Stimulated activated naive CD4-positive, alpha-beta T cell (primary cell): ENCODE data around the gene XPNPEP3.
"Not testable (repeated sequence)": the region's sequence is repeated elsewhere in the genome, so short reads cannot be mapped to it uniquely, and the experiment has no call there.

Experiments used
- DNase-seq, 6 experiments: peaks; one replicate each; lab custom pipeline; 2025; lab: John Stamatoyannopoulos, UW

Gene XPNPEP3

DNA sequence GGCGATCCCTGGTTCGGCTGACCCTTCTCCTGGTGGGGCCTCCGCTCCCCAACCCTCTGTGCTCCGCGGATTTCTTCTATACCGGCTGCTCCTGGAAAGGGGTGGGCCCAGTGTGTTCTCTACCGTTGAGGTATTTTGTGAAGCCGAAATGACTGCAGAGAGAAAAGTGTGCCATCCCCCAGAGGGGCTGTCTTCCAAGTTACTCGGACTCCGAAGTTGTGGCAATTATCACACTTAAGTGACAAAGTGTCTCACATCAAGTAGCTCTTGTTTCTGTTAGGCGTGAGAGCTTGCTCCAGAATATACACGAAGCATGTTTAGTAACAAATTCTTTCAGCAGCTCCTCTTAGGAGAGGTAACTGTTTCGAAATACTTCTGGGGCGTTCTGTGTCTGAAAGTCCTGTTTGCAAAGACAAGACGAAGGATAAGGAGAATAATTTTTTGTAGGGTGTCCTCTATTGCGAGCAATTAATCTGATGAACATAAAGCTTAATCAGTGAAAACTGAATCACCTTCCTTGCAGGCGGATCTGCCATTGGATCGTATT is 434 bp downstream of the XPNPEP3 start:
- no peak for DNase-seq

DNA sequence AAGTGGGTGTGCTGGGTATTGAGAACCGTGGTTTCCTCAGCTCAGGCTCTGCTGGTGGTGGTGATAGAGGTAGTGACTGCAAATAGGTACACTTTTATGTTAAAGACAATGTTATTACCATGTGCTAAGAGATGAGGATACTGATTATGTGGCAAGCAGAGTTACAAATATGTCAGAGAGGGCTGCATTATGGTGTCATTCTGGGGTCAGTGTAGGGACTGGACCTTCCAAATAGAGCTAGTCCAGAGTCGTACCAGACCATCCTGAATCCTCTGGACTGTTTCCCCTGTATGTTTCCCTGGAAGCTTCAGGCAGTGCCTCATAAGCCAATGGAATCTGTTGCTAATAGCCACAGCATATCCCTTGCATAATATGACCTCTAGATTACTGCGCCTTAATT is 5.1 kb downstream of the XPNPEP3 start, which contains the start of gene DNAJB7:
DNAJB7 (minus strand) TSS at position 101 of the 400 bp plus-strand sequence. CDS start 119 bp downstream, outside the sequence.
- no peak for DNase-seq

- no peak for DNase-seq
Observed at GRCh38 chr22:40862537-40862936, 5.6 kb downstream of the XPNPEP3 start.

- no peak for DNase-seq
Observed at GRCh38 chr22:40867109-40867508, 10.2 kb downstream of the XPNPEP3 start.

GRCh38 chr22:40868379-40868778 is 11.4 kb downstream of the XPNPEP3 start:
- not testable (repeated sequence) for DNase-seq

GRCh38 chr22:40874016-40874415 is 17.1 kb downstream of the XPNPEP3 start:
- DNase-seq = no peak

DNA sequence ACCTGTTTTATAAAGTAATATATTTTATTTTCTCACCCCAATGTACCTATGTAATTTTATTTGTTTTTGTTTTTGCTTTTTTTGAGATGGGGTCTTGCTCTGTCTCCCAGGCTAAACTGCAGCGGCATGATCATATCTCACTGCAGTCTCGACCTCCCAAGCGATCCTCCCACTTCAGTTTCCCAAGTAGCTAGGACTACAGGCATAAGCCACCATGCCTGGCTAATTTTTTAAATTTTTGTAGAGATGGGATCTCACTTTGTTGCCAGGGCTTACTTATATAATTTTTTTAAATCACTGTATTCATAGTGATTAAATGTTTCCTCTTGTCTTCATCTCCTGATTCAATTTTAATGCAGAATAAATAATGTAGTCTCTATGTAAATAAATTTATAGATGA is 18.2 kb downstream of the XPNPEP3 start:
- DNase-seq = no peak

- no peak for DNase-seq
Observed at GRCh38 chr22:40876907-40877306, 20.0 kb downstream of the XPNPEP3 start.

DNA sequence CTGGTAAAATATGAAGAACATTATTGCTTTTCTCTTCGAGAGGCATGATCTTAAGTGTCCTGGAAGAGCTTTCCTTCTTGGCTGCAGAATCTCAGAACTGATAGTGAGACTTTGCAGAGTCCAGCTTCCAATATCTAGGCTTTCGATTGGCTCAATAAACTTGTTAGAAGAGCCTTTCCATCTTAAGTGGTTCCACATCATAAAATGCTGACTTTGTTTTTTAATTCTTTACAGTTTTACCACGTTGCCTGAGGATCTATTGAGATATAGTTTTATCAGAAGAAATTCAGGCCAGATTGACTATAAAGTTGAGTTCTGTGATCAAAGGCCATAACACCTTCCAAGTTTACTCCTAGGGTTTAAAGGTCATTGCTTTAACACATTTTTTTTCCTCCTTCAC is 20.5 kb downstream of the XPNPEP3 start:
- no peak for DNase-seq

DNA sequence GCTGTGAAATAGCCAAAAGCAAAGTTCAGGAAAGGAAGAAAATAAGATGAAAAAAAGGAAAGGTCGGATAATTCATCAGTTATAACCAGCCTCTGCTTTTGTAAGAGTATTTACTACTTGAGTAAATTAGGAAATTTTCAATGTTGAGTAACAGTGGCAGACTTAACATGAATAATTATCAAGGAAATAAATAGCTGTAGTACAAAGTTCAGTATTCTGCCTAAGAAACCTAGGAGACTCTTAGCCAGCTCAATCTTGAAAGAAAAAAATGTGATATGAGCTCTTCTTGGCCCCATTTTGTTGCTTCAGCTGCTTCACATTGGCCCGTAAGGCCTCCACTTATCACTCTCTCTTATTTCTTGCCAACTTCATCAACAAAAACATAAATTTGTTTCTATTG is 22.0 kb downstream of the XPNPEP3 start:
- DNase-seq = no peak

- no peak for DNase-seq
Observed at GRCh38 chr22:40889116-40889515, 32.2 kb downstream of the XPNPEP3 start.

- DNase-seq = no peak
Observed at GRCh38 chr22:40890881-40891280, 33.9 kb downstream of the XPNPEP3 start.

GRCh38 chr22:40894417-40894816 is 37.5 kb downstream of the XPNPEP3 start:
- DNase-seq = no peak

GRCh38 chr22:40898850-40899357 is 42.0 kb downstream of the XPNPEP3 start:
- peak in 3 of 6 experiments; percentile 7 to 45 (median 23) for DNase-seq

DNA sequence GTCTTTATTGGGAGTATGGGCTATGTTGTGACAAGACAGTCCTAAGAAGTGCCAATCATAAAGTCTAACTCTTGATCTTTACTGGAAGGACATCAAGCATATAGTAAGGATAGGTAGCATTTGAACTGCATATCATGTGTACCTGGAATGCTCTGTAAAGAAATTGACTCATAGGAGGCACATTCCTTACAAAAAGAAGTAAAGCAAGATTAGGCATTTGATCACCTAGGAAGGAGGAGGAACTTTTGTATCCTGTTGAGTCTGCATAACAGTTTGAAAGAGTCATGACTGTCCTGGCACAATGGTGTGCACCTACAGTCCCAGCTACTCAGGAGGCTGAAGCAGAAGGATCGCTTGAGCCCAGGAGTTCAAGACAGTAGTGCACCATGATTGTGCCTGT is 47.2 kb downstream of the XPNPEP3 start:
- DNase-seq = no peak

GRCh38 chr22:40908895-40909294 is 51.9 kb downstream of the XPNPEP3 start:
- DNase-seq = no peak

DNA sequence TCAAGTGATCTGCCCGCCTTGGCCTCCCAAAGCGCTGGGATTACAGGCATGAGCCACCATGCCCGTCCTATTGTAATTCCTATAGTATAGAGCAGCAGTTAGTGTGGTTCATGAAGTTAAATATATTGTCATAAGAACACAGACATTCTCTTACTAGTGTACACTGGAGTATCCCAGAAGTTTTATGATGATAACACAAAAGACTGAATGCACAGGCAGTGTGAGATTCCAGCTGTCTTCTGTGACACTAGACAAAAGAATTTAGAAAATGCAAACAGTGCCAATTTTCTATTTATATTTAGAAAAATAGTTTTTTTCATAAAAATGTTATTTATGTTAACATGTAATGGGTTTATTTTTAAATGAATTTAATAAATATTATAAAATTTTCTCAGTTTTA is 54.8 kb downstream of the XPNPEP3 start:
- no peak for DNase-seq

- DNase-seq = not testable (repeated sequence)
Observed at GRCh38 chr22:40912987-40913386, 56.0 kb downstream of the XPNPEP3 start.

DNA sequence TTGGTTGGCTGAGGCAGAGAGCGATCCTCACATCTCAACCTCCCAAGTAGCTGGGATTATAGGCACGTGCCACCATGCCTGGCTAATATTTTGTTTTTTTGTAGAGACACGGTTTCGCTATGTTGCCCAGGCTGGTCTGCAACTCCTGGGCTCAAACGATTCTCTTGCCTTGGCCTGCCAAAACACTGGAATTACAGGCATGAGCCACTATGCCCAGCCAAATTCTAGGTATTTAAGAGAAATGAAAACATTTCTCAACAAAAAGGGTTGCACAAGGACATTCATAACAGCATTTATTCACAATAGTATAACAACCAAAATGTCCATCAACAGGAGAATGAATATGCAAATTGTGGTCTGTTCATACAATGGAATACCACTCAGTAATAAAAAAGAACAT is 62.5 kb downstream of the XPNPEP3 start:
- DNase-seq = no peak

DNA sequence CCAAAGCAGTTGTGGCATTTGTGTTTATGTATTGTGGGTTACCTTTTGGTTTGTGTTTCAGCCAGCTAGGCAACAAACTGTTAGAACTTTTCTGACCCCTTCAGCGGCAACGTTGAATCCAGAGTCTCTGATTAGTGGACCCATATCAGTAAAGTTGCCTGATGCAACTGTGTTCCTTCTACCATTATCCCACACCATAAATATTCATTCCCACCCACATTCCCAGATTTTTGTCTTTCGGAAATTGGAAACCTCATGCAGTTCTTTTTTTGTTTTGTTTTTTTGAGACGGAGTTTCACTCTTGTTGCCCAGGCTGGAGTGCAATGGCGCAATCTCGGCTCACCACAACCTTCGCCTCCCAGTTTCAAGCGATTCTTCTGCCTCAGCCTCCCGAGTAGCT is 63.6 kb downstream of the XPNPEP3 start:
- no peak for DNase-seq

DNA sequence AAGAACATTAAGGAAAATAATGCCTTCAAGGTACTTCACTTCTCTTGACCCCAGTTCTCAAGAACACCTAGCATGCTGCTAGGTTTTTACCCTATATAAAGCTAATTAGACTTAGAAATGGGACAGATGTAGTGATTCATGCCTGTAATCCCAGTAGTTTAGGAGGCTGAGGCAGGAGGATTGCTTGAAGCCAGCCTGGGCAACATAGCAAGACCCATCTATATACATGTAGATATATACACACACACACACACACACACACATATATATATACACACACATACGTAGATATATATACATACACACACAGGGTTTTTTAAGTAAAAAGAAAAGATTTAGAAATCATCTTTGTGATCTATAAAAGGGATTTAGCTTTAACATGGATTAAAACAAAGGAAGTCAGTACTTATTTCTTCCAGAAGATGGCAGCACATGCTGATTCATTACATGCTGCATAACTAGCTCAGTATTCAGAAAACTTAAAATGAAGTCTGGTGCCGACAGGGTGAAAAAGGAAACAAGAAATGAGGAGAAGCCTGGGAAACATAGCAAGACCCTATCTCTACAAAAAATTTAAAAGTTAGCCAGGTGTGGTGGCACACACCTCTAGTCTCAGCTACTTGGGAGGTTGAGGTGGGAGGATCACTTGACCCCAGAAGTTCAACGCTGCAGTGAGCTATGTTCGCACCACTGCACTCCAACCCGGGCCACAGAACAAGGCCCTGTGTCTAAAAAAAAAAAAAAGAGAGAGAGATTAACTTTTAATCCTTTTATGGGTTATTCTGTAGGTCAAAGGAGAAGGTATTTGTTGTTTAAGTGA is 65.7 kb downstream of the XPNPEP3 start:
- DNase-seq = peak in 3 of 6 experiments; percentile 46 to 77 (median 66)

DNA sequence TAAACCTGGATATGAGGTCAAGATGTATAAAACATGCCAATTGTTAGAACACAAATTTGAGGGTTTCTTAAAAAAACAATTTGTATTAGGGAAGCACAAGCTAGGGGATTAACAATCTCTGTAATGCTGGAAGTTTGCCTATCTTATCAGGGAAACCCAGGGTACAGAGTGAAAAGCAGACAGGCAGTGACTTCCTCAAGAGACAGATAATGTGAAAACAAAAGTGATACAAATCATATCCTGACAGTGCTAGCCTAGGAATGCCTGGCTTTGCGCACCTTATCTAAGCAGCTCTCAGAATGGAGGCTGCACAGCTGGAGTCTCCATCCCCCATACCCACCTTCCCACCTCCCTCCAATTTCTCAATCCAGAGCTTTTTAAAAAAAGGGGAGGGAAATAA is 71.7 kb downstream of the XPNPEP3 start:
- DNase-seq = no peak

DNA sequence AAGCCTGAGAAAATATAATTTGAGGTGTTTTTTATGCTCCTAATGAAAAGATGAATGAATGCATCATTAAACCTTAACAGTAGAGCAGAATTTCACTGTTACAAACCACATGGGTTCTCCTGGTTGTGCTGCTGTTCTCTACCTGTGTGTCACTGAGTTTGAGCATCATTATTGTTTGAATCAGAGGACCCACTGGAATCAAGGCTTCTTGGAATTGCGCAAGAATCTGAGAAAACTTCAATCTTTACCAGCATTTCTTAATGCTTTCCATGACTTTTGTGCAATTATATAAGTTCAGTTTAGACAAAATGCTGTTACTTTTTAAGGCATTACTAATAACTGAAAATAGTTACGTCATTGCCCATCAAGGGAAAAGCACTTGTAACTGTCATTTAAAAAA is 75.4 kb downstream of the XPNPEP3 start:
- no peak for DNase-seq
